PC-9 (cell line): ENCODE data around the gene VMO1.

Experiments used
- CTCF ChIP-seq: fragments of 200-600 bp; sonication (generic); conservative IDR thresholded peaks from 2 replicates; pipeline ENCODE4 v1.6.1; 2017; ENCODE audit warnings: mixed run types, antibody characterized with exemption, mild to moderate bottlenecking, moderate library complexity
- EZH2 ChIP-seq: fragments of 200-600 bp; sonication (generic); IDR thresholded peaks from 2 replicates; pipeline ENCODE4 v1.8.0; 2017; ENCODE audit warnings: antibody characterized with exemption, low read depth

- TF ChIP-seq CTCF (no peak), EZH2 (no peak)
These were observed 16.1 kb upstream of the VMO1 start, which contains the start of gene C17orf114 for GRCh38 chr17:4802228-4802627.
